Lower lobe of right lung (tissue), 2 donors: ENCODE measurements around the gene SPATA33. TPM values are rescaled to one million over a fixed set of nuclear protein-coding genes. Genes with fewer than 3 reads are reported as not detected.
A peak's percentile ranks its signal among the peaks of the same experiment; 100 is the strongest.
"Not testable (repeated sequence)": the region's sequence is repeated elsewhere in the genome, so short reads cannot be mapped to it uniquely, and the experiment has no call there.

Experiments used
- ATAC-seq, 2 donors: fragments of 200-7000 bp; cut with Tn5 transposase; one replicate each; pipeline ENCODE4 v1.9.1; 2020 to 2022; ENCODE audit warnings: mild to moderate bottlenecking in 2 of 2, moderate library complexity in 2 of 2
- DNase-seq: peaks from one replicate; pipeline ENCODE4 v3.0.0-alpha.2; 2020
- H3K27ac ChIP-seq: fragments of 200-600 bp; one replicate; pipeline ENCODE4 v1.8.0; 2022
- H3K27me3 ChIP-seq: fragments of 200-600 bp; one replicate; pipeline ENCODE4 v1.8.0; 2022; ENCODE audit warnings: low read depth
- H3K36me3 ChIP-seq: fragments of 200-600 bp; one replicate; pipeline ENCODE4 v1.8.0; 2022; ENCODE audit warnings: mild to moderate bottlenecking
- H3K4me1 ChIP-seq: fragments of 200-600 bp; one replicate; pipeline ENCODE4 v1.8.0; 2022
- H3K4me3 ChIP-seq: fragments of 200-600 bp; one replicate; pipeline ENCODE4 v1.8.0; 2022; ENCODE audit warnings: mild to moderate bottlenecking
- H3K9me3 ChIP-seq: fragments of 200-600 bp; one replicate; pipeline ENCODE4 v1.8.0; 2022
- CTCF ChIP-seq: fragments of 200-600 bp; IDR thresholded peaks from one replicate; pipeline ENCODE4 v1.8.0; 2022; ENCODE audit warnings: antibody characterized with exemption, mild to moderate bottlenecking
- intact Hi-C: fragments of 100-400 bp; cut with DNase I; formaldehyde crosslinking; loops from one replicate; pipeline ENCODE4 v1.11.0; 2022
- total RNA-seq: library from RNA; stranded (reverse); fragmentation: NEBNext Ultra II Directional; extraction: Animal tissue kit (Norgen Biotek cat#: 25700); gene quantifications from one replicate; pipeline ENCODE4 v1.2.1, GENCODE V29; 2021
- donor health status: DM: no; HTN: yes; CAD: no; lungs with severe emphysema.

The SPATA33 gene
- total RNA-seq, 1 donor from 2014 or later: 9.7 TPM

- no peak overlapping the region for H3K27ac ChIP-seq
- no peak for ATAC-seq
- H3K36me3 ChIP-seq: peaks cover 55% of the 10 kb centered on the region
These were observed 39.6 kb downstream of the SPATA33 start for GRCh38 chr16:89697161-89697615.

DNA sequence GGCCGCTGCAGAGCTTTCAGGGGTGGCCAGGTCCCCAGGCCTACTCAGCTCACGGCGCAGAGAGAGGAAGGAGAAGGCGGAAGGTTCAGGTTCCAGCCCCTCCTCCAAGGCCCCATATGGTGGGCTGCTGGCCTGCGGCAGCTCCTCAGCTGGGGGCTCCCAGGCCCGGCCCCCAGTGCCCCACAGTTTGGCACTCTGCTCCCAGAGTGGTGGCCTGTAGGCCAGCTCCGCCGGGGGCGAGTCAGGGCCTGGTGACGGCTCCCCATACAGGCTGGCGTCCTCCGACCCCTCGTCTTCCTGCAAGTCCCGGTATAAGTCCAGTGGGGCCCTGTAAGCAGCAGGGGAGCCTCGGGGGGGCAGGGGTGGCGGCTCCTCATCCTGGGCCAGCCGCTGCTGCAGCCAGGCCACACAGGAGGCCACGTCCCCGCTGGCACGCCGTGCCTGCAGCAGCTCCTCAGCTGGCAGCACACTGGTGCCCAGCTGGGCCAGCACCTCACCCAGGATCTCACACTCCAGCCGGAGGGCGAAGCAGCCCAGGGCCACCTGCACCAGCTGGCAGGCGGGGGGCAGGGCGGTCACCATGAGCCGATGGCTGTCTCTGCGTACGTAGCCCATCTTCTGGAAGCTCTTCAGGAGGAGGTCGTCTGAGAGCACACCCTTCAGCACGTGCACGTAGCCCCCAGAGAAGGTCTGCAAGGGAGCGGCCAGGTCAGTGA lies 40.1 kb downstream of the SPATA33 start:
- Histone ChIP-seq H3K36me3 (peaks cover 49% of the 10 kb centered on the region), H3K27me3 (no peaks in the 10 kb centered on the region), H3K4me1 (peaks cover 17% of the 10 kb centered on the region), H3K4me3 (no peak overlapping the region), H3K27ac (no peak overlapping the region), H3K9me3 (no peaks in the 10 kb centered on the region)
- no peak for TF ChIP-seq CTCF
- DNase-seq (peak; percentile 42), ATAC-seq (no peak)
- intact Hi-C loops: no loop called here

More at GRCh38 chr16:89697161-89697615, 39.6 kb downstream of the SPATA33 start:
- no peak for TF ChIP-seq CTCF
- Histone ChIP-seq H3K27me3 (no peaks in the 10 kb centered on the region), H3K4me1 (peaks cover 17% of the 10 kb centered on the region), H3K4me3 (no peak overlapping the region), H3K9me3 (no peaks in the 10 kb centered on the region)
- DNase-seq: peak; percentile 50
- intact Hi-C loops: no loop called here

GRCh38 chr16:89698717-89699116 lies 41.1 kb downstream of the SPATA33 start:
- H3K9me3 ChIP-seq, H3K4me3 ChIP-seq, H3K27me3 ChIP-seq, DNase-seq, H3K27ac ChIP-seq, intact Hi-C loops, ATAC-seq: not testable (repeated sequence)
- H3K4me1 ChIP-seq: peaks cover 17% of the 10 kb centered on the region
- H3K36me3 ChIP-seq: peaks cover 40% of the 10 kb centered on the region

DNA sequence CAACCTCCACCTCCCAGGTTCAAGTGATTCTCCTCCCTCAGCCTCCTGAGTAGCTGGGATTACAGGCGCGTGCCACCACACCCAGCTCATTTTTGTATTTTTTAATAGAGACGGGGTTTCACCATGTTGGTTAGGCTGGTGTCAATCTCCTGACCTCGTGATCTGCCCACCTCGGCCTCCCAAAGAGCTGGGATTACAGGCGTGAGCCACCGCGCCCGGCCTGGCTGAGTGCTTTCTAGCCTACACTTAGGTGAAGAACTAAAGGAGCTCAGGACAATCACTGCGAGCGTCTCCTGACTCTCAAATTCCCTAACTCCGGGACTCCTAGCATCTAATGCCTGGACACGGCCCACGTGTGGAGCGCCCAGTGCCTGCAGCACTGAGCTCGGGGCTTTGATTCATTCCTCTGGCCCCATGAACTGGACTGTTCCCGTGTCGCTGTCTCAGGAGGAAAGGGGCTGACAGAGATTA lies 42.0 kb downstream of the SPATA33 start:
- not testable (repeated sequence) for H3K9me3 ChIP-seq, ATAC-seq, H3K27me3 ChIP-seq, DNase-seq
- H3K4me3 ChIP-seq: peak overlapping the region; percentile 73
- H3K27ac ChIP-seq: peak overlapping the region; percentile 86
- peaks cover 31% of the 10 kb centered on the region for H3K36me3 ChIP-seq
- intact Hi-C loops: loop anchor here (10.0 kb wide), 1 partner anchor 165 kb away; no protein-coding TSS in a partner anchor
- peaks cover 17% of the 10 kb centered on the region for H3K4me1 ChIP-seq

DNA sequence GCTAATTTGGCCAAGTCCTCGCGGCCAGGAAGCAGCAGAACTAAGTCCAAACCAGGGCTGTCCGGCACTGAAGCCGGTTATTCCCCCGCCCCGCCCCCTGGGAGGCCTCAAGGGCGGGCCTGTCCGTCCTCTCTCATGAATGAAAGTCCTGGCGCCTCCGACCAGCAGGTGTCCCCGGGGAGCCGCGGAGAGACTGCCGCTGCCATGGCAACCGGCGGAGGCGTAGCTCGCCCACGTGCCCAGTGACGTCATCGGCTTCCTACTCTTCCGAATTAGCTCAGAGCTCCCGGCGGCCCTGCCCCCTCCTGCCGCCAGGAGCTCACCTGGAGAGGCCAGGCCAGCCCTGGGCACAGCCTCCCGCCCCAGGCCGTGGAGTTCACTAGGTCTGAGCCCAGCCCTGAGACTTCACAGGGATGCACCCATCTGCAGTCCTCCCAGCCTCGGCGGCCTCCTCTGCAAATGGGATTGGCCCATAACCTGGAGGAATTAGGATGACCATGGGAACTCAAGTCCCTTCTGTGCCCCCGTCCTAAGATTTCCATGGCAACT lies 42.5 kb downstream of the SPATA33 start:
- H3K4me3 ChIP-seq: peak overlapping the region; percentile 73
- TF ChIP-seq CTCF: peak; percentile 85
- H3K9me3 ChIP-seq: no peaks in the 10 kb centered on the region
- H3K27me3 ChIP-seq: no peaks in the 10 kb centered on the region
- DNase-seq (peak; percentile 100), ATAC-seq (peak; percentile 79 to 85)
- H3K36me3 ChIP-seq: peaks cover 28% of the 10 kb centered on the region
- peaks cover 17% of the 10 kb centered on the region for H3K4me1 ChIP-seq
- intact Hi-C loops: loop anchor here (10.0 kb wide), 1 partner anchor 165 kb away; no protein-coding TSS in a partner anchor
- peak overlapping the region; percentile 86 for H3K27ac ChIP-seq

GRCh38 chr16:89700649-89701424 lies 43.2 kb downstream of the SPATA33 start:
- TF ChIP-seq CTCF: peak; percentile 31
- peak; percentile 77 for DNase-seq
- peak overlapping the region; percentile 86 for H3K27ac ChIP-seq
- H3K36me3 ChIP-seq: peaks cover 22% of the 10 kb centered on the region
- H3K9me3 ChIP-seq: no peaks in the 10 kb centered on the region
- intact Hi-C loops: loop anchor here (10.0 kb wide), 1 partner anchor 164 kb away; no protein-coding TSS in a partner anchor
- peaks cover 17% of the 10 kb centered on the region for H3K4me1 ChIP-seq
- peak; percentile 55 to 60 for ATAC-seq
- H3K4me3 ChIP-seq: peak overlapping the region; percentile 73
- no peaks in the 10 kb centered on the region for H3K27me3 ChIP-seq
